Heart left ventricle (tissue), 16 donors: ENCODE results near the gene ISOC2. TPM values are rescaled to one million over a fixed set of nuclear protein-coding genes. Genes with fewer than 3 reads are reported as not detected.

Experiments
- ATAC-seq, 4 donors: fragments of 200-7000 bp; cut with Tn5 transposase; one replicate each; pipeline ENCODE4 v1.9.1; 2020 to 2022; ENCODE audit warnings: moderate library complexity in 4 of 4, mild to moderate bottlenecking in 3 of 4, moderate number of reproducible peaks in 1 of 4
- DNase-seq, 5 donors: peaks; one replicate each; pipeline ENCODE4 v3.0.0-alpha.2; 2020
- H3K27ac ChIP-seq, 12 donors: fragments of 200-600 bp; sonication (generic) in 4 of 12; one replicate each; pipeline versions ENCODE4 v1.5.0 to v1.8.0; 2016 to 2022; ENCODE audit warnings: mild to moderate bottlenecking in 2 of 12
- H3K27me3 ChIP-seq, 9 donors: fragments of 200-600 bp; sonication (generic) in 2 of 9; one replicate each; pipeline versions ENCODE4 v1.5.1 to v1.8.0; 2016 to 2022; ENCODE audit warnings: mild to moderate bottlenecking in 3 of 9
- H3K36me3 ChIP-seq, 9 donors: fragments of 200-600 bp; sonication (generic) in 2 of 9; one replicate each; pipeline versions ENCODE4 v1.5.0 to v1.8.0; 2018 to 2022; ENCODE audit warnings: mild to moderate bottlenecking in 2 of 9
- H3K4me1 ChIP-seq, 12 donors: fragments of 200-600 bp; sonication (generic) in 4 of 12; one replicate each; pipeline versions ENCODE4 v1.5.0 to v1.8.0; 2016 to 2022; ENCODE audit warnings: mild to moderate bottlenecking in 3 of 12
- H3K4me3 ChIP-seq, 12 donors: fragments of 200-600 bp; sonication (generic) in 4 of 12; one replicate each; pipeline versions ENCODE4 v1.5.0 to v1.8.0; 2017 to 2022; ENCODE audit warnings: mild to moderate bottlenecking in 9 of 12, moderate library complexity in 4 of 12
- H3K9me3 ChIP-seq, 12 donors: fragments of 200-600 bp; sonication (generic) in 4 of 12; one replicate each; pipeline versions ENCODE4 v1.5.0 to v1.8.0; 2016 to 2022; ENCODE audit warnings: mild to moderate bottlenecking in 1 of 12
- POLR2A ChIP-seq, 2 donors: fragments of 450-650 bp; IDR thresholded peaks; one replicate each; pipeline ENCODE4 v1.6.1; 2017; ENCODE audit warnings: antibody characterized with exemption in 2 of 2, mild to moderate bottlenecking in 2 of 2, moderate library complexity in 2 of 2
- WGBS, 4 donors: extraction: QIAGEN DNeasy Blood & Tissue Kit in 2 of 4; methylation state at CpG; one replicate each; pipeline versions ENCODE4 v1.1.5 to v1.1.7; 2013 to 2018; 5-methylcytosine and 5-hydroxymethylcytosine counted together
- intact Hi-C, 10 donors: fragments of 100-400 bp; cut with DNase I; formaldehyde crosslinking; loops; one replicate each; pipeline versions ENCODE4 v1.11.1 to v1.14.2; 2022
- polyA plus RNA-seq, 2 donors: library from polyadenylated mRNA; stranded (reverse); fragments of 200-250 nt; gene quantifications; one replicate each; pipeline ENCODE4 v1.2.3, GENCODE V29; 2013
- total RNA-seq, 9 donors: library from RNA; depleted of rRNA in 2 of 9; stranded (reverse); fragments of >200 nt in 2 of 9; fragmentation: NEBNext Ultra II Directional in 3 of 9; extraction: Animal tissue kit (Norgen Biotek cat#: 25700) in 3 of 9; gene quantifications; one replicate each; pipeline versions ENCODE4 v1.1.0 to v1.2.4, GENCODE V29; 2016 to 2023
- TF ChIP-seq, protein P1 (sequence below), 12 donors: fragments of 200-600 bp; sonication (generic) in 4 of 12; IDR thresholded peaks; one replicate each; pipeline versions ENCODE4 v1.5.0 to v1.8.0; 2018 to 2022; ENCODE audit warnings: antibody characterized with exemption in 12 of 12, mild to moderate bottlenecking in 5 of 12
- donor health status: ischemic (EF 13 %, LVEDD 7.1; RV severe dilation, severe dysfunction).
- donor health status: healthy with polysubstance abuse.
- donor health status: DM: no; HTN: yes; CAD: no.
- donor health status: DM: no; HTN: no; CAD: no.
- donor health status: ischemic (EF 25% LVEDD 6.9; RV normal size, moderate dysfunction).
- donor health status: ischemic (EF 25% LVEDD 5.7; RV mildly dilated, moderate dysfunction).
- donor health status: healthy.
- donor health status: DM: yes; HTN: yes; CAD: no.
- donor health status: ischemic (EF 35%, LVEDD 5.7; RV mildly dilated, moderate dysfunction).
- donor health status: nonischemic (EF 11% LVEDD 7.7; RV severe dilation, severe dysfunction).
- donor health status: DM: yes; HTN: yes; CAD: no.
- donor health status: PGD.
- donor health status: ischemic (EF 29% LVEDD 5.4; RV normal size, mild dysfunction).
- donor health status: nonischemic (EF 23%, LVEDD 6.1; RV moderate dilation, normal function).

ISOC2 gene
- total and polyA plus RNA-seq, 11 donors: 36.9 to 102 (median 51.1) TPM

DNA sequence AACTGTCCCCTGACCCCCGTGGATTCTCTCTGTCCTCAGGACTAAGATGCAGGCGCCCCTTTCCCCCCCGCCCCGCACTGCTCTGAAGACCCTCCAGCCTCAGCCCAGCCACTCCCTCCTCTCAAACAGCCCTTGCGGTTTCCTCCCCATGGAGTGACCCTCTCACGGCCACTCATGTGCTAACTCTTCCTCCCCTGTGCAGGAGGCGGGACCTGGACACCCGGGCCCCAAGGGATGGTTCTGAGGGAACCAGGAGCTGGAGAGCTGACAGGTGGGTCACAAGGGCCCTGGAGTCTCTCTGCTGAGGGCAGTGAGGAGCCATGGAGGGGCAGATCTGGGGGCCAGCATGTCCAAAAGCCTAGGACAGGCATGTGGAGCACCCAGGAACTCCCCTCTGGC lies 1.9 kb downstream of the ISOC2 start:
- peak overlapping the region in 8 of 12 donors; percentile 54 to 97 (median 93) for H3K27ac ChIP-seq
- TF ChIP-seq, protein P1, sequence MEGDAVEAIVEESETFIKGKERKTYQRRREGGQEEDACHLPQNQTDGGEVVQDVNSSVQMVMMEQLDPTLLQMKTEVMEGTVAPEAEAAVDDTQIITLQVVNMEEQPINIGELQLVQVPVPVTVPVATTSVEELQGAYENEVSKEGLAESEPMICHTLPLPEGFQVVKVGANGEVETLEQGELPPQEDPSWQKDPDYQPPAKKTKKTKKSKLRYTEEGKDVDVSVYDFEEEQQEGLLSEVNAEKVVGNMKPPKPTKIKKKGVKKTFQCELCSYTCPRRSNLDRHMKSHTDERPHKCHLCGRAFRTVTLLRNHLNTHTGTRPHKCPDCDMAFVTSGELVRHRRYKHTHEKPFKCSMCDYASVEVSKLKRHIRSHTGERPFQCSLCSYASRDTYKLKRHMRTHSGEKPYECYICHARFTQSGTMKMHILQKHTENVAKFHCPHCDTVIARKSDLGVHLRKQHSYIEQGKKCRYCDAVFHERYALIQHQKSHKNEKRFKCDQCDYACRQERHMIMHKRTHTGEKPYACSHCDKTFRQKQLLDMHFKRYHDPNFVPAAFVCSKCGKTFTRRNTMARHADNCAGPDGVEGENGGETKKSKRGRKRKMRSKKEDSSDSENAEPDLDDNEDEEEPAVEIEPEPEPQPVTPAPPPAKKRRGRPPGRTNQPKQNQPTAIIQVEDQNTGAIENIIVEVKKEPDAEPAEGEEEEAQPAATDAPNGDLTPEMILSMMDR (IDR thresholded peaks at IDR 0.05): no peak
- no peak for TF ChIP-seq POLR2A (IDR thresholded peaks at IDR 0.05)
- WGBS, 4 donors: 59 to 64% (median 63%) methylated on average over 8 of the region's 8 CpGs
- intact Hi-C loops: loop anchor here in 2 of 10 donors (5.0 to 10.0 kb wide), 2 partner anchors 267 to 315 kb away; partner anchors contain the start of gene TNNT1 (in 1 of the 2)
- no peaks in the 10 kb centered on the region for H3K9me3 ChIP-seq
- no peak for ATAC-seq
- H3K36me3 ChIP-seq: peaks cover 0 to 16% (median 7%) of the 10 kb centered on the region in 9 donors
- no peaks in the 10 kb centered on the region for H3K27me3 ChIP-seq
- H3K4me3 ChIP-seq: peak overlapping the region in 2 of 12 donors; percentile 71 to 84
- peaks cover 0 to 24% (median 9%) of the 10 kb centered on the region in 12 donors for H3K4me1 ChIP-seq
- DNase-seq: peak in 1 of 5 donors; percentile 33

DNA sequence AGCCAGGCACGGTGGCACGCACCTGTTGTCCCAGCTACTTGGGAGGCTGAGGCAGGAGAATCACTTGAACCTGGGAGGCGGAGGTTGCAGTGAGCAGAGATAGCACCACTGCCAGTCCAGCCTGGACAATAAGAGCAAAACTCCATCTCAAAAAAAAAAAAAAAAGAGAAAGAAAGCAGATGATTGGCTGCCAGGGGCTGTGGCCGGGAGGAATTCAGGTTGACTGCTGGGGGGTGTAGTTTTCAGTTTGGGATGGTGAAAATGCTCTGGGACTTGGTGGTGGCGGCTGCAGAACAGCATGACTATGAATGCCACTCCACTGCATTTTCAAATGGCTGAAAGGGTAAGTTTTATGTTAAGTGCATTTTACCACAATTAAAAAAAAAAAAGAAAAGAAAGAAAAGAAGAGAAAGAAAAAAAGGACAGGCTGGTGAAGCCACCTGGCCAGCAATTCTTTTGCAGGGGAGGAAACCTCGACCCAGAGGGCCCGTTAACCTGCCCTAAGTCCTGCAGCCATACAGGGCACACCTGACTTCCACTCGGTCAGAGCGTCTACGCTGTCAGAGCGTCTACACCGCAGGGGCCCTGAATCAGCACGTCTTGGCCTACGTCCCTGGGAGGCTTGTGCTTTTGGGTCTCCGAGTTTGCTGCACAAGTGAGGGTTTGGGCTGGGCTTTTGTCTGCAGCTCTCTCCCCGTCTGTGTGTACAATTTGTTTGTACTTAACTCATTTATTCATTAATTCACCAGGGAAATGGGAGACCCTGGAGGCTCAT lies 3.6 kb downstream of the ISOC2 start:
- Histone ChIP-seq H3K4me1 (peaks cover 0 to 24% (median 9%) of the 10 kb centered on the region in 12 donors), H3K4me3 (no peak overlapping the region), H3K27ac (no peak overlapping the region), H3K9me3 (no peaks in the 10 kb centered on the region), H3K27me3 (peaks cover 0 to 7% (median 0%) of the 10 kb centered on the region in 9 donors), H3K36me3 (peaks cover 0 to 16% (median 7%) of the 10 kb centered on the region in 9 donors)
- 79 to 90% (median 83%) methylated on average over 16 of the region's 16 CpGs for WGBS, 4 donors
- no peak for DNase-seq
- no peak for TF ChIP-seq POLR2A (IDR thresholded peaks at IDR 0.05)
- TF ChIP-seq, protein P1 (IDR thresholded peaks at IDR 0.05): no peak
- intact Hi-C loops: loop anchor here in 2 of 10 donors (5.0 to 10.0 kb wide), 2 partner anchors 266 to 313 kb away; partner anchors contain the start of gene TNNT1 (in 1 of the 2)
- no peak for ATAC-seq

DNA sequence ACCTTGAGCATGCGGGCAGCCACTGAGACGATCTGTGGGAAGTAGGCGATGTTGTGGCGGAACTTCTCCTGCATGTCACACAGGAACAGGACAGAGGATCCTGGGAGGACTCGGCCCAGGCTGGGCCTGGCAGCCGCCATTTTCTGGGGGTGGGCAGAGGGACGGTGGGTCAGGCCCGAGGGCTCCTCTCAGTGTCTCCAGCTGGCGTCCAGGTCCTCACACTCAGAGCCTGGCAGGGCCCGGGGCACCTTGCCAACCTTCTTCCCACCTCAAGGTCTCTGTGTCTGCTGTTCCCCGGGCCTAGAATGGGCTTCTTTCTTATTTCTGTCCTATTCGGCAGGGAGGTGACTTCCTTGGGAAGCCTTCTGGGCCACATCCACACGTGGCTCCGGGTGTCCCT lies 5.1 kb downstream of the ISOC2 start:
- no peak overlapping the region for H3K4me3 ChIP-seq
- WGBS, 4 donors: 85 to 90% (median 89%) methylated on average over 14 of the region's 14 CpGs
- peaks cover 0 to 31% (median 17%) of the 10 kb centered on the region in 12 donors for H3K4me1 ChIP-seq
- DNase-seq: no peak
- peaks cover 0 to 16% (median 7%) of the 10 kb centered on the region in 9 donors for H3K36me3 ChIP-seq
- H3K9me3 ChIP-seq: no peaks in the 10 kb centered on the region
- H3K27ac ChIP-seq: no peak overlapping the region
- no peak for ATAC-seq
- intact Hi-C loops: loop anchor here in 2 of 10 donors (5.0 to 10.0 kb wide), 2 partner anchors 264 to 312 kb away; partner anchors contain the start of gene TNNT1 (in 1 of the 2)
- H3K27me3 ChIP-seq: peaks cover 10 to 22% (median 12%) of the 10 kb centered on the region in 9 donors
- TF ChIP-seq, protein P1 (IDR thresholded peaks at IDR 0.05): no peak
- no peak for TF ChIP-seq POLR2A (IDR thresholded peaks at IDR 0.05)
